ENCODE measurements around the gene PRKACB. TPM values are rescaled to one million over a fixed set of nuclear protein-coding genes. Genes with fewer than 3 reads are reported as not detected.
A peak's percentile ranks its signal among the peaks of the same experiment; 100 is the strongest.
"Not testable (repeated sequence)": the region's sequence is repeated elsewhere in the genome, so short reads cannot be mapped to it uniquely, and the experiment has no call there.

PRKACB gene
- 12.5 and 17.0 TPM in 2 replicates for total RNA-seq (2012; rRNA removed)

- Histone ChIP-seq H3K36me3 (ENCODE audit: insufficient read depth, low read length) (no peaks in the 10 kb centered on the region), H3K4me3 (ENCODE audit: low read length) (no peak within 1 kb of the TSS), H3K9me3 (replicated peaks; ENCODE audit: low read length) (no peaks in the 10 kb centered on the region), H3K4me1 (ENCODE audit: control insufficient read depth, insufficient read depth, low read length) (peaks cover 34% of the 10 kb centered on the region), H3K4me2 (ENCODE audit: low read length) (peak within 1 kb of the TSS; percentile 23), H3K9ac (ENCODE audit: low read depth, low read length) (no peak within 1 kb of the TSS), H3K27me3 (ENCODE audit: control insufficient read depth, insufficient read depth, low read length) (no peaks in the 10 kb centered on the region)
These were observed at the start of gene PRKACB for GRCh38 chr1:84143796-84144565. Gene PRKACB, plus strand, starts transcription at chr1:84144271. Its CDS starts 91 bp downstream, at chr1:84144362.

GRCh38 chr1:84095308-84095707, 48.8 kb upstream of the PRKACB start:
- no peak overlapping the region for H3K9ac ChIP-seq (ENCODE audit: low read depth, low read length)
- H3K27me3 ChIP-seq (ENCODE audit: control insufficient read depth, insufficient read depth, low read length): no peaks in the 10 kb centered on the region
- peaks cover 11% of the 10 kb centered on the region for H3K4me1 ChIP-seq (ENCODE audit: control insufficient read depth, insufficient read depth, low read length)
- H3K36me3 ChIP-seq (ENCODE audit: insufficient read depth, low read length): no peaks in the 10 kb centered on the region
- H3K4me3 ChIP-seq (ENCODE audit: low read length): no peak overlapping the region
- H3K9me3 ChIP-seq (replicated peaks; ENCODE audit: low read length): no peaks in the 10 kb centered on the region
- no peak overlapping the region for H3K4me2 ChIP-seq (ENCODE audit: low read length)

- H3K9me3 ChIP-seq (replicated peaks; ENCODE audit: low read length): no peaks in the 10 kb centered on the region
- no peak overlapping the region for H3K4me2 ChIP-seq (ENCODE audit: low read length)
- peaks cover 7% of the 10 kb centered on the region for H3K4me1 ChIP-seq (ENCODE audit: control insufficient read depth, insufficient read depth, low read length)
These were observed 47.9 kb upstream of the PRKACB start for GRCh38 chr1:84096176-84096575.

GRCh38 chr1:84101204-84101603, 42.9 kb upstream of the PRKACB start:
- no peak overlapping the region for H3K4me3 ChIP-seq (ENCODE audit: low read length)
- peaks cover 14% of the 10 kb centered on the region for H3K4me1 ChIP-seq (ENCODE audit: control insufficient read depth, insufficient read depth, low read length)
- no peaks in the 10 kb centered on the region for H3K27me3 ChIP-seq (ENCODE audit: control insufficient read depth, insufficient read depth, low read length)
- no peak overlapping the region for H3K4me2 ChIP-seq (ENCODE audit: low read length)
- no peak overlapping the region for H3K9ac ChIP-seq (ENCODE audit: low read depth, low read length)
- no peaks in the 10 kb centered on the region for H3K9me3 ChIP-seq (replicated peaks; ENCODE audit: low read length)
- H3K36me3 ChIP-seq (ENCODE audit: insufficient read depth, low read length): no peaks in the 10 kb centered on the region

More at GRCh38 chr1:84096176-84096575, 47.9 kb upstream of the PRKACB start:
- Histone ChIP-seq H3K27me3 (ENCODE audit: control insufficient read depth, insufficient read depth, low read length) (no peaks in the 10 kb centered on the region), H3K9ac (ENCODE audit: low read depth, low read length) (no peak overlapping the region), H3K36me3 (ENCODE audit: insufficient read depth, low read length) (no peaks in the 10 kb centered on the region), H3K4me3 (ENCODE audit: low read length) (no peak overlapping the region)

- peaks cover 22% of the 10 kb centered on the region for H3K4me1 ChIP-seq (ENCODE audit: control insufficient read depth, insufficient read depth, low read length)
- no peaks in the 10 kb centered on the region for H3K27me3 ChIP-seq (ENCODE audit: control insufficient read depth, insufficient read depth, low read length)
- no peak overlapping the region for H3K4me3 ChIP-seq (ENCODE audit: low read length)
- H3K4me2 ChIP-seq (ENCODE audit: low read length): peak overlapping the region; percentile 27
- peaks cover 4% of the 10 kb centered on the region for H3K9me3 ChIP-seq (replicated peaks; ENCODE audit: low read length)
- no peaks in the 10 kb centered on the region for H3K36me3 ChIP-seq (ENCODE audit: insufficient read depth, low read length)
- no peak overlapping the region for H3K9ac ChIP-seq (ENCODE audit: low read depth, low read length)
These were observed 40.7 kb upstream of the PRKACB start for GRCh38 chr1:84103197-84103992.

- H3K4me3 ChIP-seq (ENCODE audit: low read length); H3K4me2 ChIP-seq (ENCODE audit: low read length); H3K9ac ChIP-seq (ENCODE audit: low read depth, low read length); H3K27me3 ChIP-seq (ENCODE audit: control insufficient read depth, insufficient read depth, low read length); H3K9me3 ChIP-seq (replicated peaks; ENCODE audit: low read length); H3K36me3 ChIP-seq (ENCODE audit: insufficient read depth, low read length): not testable (repeated sequence)
- peaks cover 22% of the 10 kb centered on the region for H3K4me1 ChIP-seq (ENCODE audit: control insufficient read depth, insufficient read depth, low read length)
These were observed 36.5 kb upstream of the PRKACB start for GRCh38 chr1:84107538-84107937.

- H3K27me3 ChIP-seq (ENCODE audit: control insufficient read depth, insufficient read depth, low read length): no peaks in the 10 kb centered on the region
- no peak overlapping the region for H3K9ac ChIP-seq (ENCODE audit: low read depth, low read length)
- H3K9me3 ChIP-seq (replicated peaks; ENCODE audit: low read length): peaks cover 4% of the 10 kb centered on the region
- H3K36me3 ChIP-seq (ENCODE audit: insufficient read depth, low read length): no peaks in the 10 kb centered on the region
- H3K4me1 ChIP-seq (ENCODE audit: control insufficient read depth, insufficient read depth, low read length): peaks cover 18% of the 10 kb centered on the region
- H3K4me2 ChIP-seq (ENCODE audit: low read length): no peak overlapping the region
- H3K4me3 ChIP-seq (ENCODE audit: low read length): no peak overlapping the region
These were observed 36.1 kb upstream of the PRKACB start for GRCh38 chr1:84107955-84108354.

GRCh38 chr1:84108900-84109578, 35.0 kb upstream of the PRKACB start:
- Histone ChIP-seq H3K36me3 (ENCODE audit: insufficient read depth, low read length) (no peaks in the 10 kb centered on the region), H3K27me3 (ENCODE audit: control insufficient read depth, insufficient read depth, low read length) (no peaks in the 10 kb centered on the region), H3K4me3 (ENCODE audit: low read length) (no peak overlapping the region), H3K9ac (ENCODE audit: low read depth, low read length) (no peak overlapping the region), H3K4me2 (ENCODE audit: low read length) (no peak overlapping the region), H3K9me3 (replicated peaks; ENCODE audit: low read length) (peaks cover 4% of the 10 kb centered on the region), H3K4me1 (ENCODE audit: control insufficient read depth, insufficient read depth, low read length) (peaks cover 8% of the 10 kb centered on the region)

- H3K4me3 ChIP-seq (ENCODE audit: low read length): no peak overlapping the region
- H3K36me3 ChIP-seq (ENCODE audit: insufficient read depth, low read length): no peaks in the 10 kb centered on the region
- peaks cover 8% of the 10 kb centered on the region for H3K4me1 ChIP-seq (ENCODE audit: control insufficient read depth, insufficient read depth, low read length)
- peaks cover 4% of the 10 kb centered on the region for H3K9me3 ChIP-seq (replicated peaks; ENCODE audit: low read length)
- no peaks in the 10 kb centered on the region for H3K27me3 ChIP-seq (ENCODE audit: control insufficient read depth, insufficient read depth, low read length)
- H3K9ac ChIP-seq (ENCODE audit: low read depth, low read length): no peak overlapping the region
- no peak overlapping the region for H3K4me2 ChIP-seq (ENCODE audit: low read length)
These were observed 33.4 kb upstream of the PRKACB start for GRCh38 chr1:84110629-84111028.

- Histone ChIP-seq H3K27me3 (ENCODE audit: control insufficient read depth, insufficient read depth, low read length) (no peaks in the 10 kb centered on the region), H3K4me1 (ENCODE audit: control insufficient read depth, insufficient read depth, low read length) (no peaks in the 10 kb centered on the region), H3K36me3 (ENCODE audit: insufficient read depth, low read length) (no peaks in the 10 kb centered on the region), H3K4me3 (ENCODE audit: low read length) (no peak overlapping the region), H3K4me2 (ENCODE audit: low read length) (no peak overlapping the region), H3K9me3 (replicated peaks; ENCODE audit: low read length) (no peaks in the 10 kb centered on the region), H3K9ac (ENCODE audit: low read depth, low read length) (no peak overlapping the region)
These were observed 27.5 kb upstream of the PRKACB start for GRCh38 chr1:84116558-84116957.

GRCh38 chr1:84117868-84118267, 26.2 kb upstream of the PRKACB start:
- H3K9ac ChIP-seq (ENCODE audit: low read depth, low read length): no peak overlapping the region
- no peak overlapping the region for H3K4me2 ChIP-seq (ENCODE audit: low read length)
- no peak overlapping the region for H3K4me3 ChIP-seq (ENCODE audit: low read length)
- H3K9me3 ChIP-seq (replicated peaks; ENCODE audit: low read length): no peaks in the 10 kb centered on the region
- no peaks in the 10 kb centered on the region for H3K36me3 ChIP-seq (ENCODE audit: insufficient read depth, low read length)
- H3K27me3 ChIP-seq (ENCODE audit: control insufficient read depth, insufficient read depth, low read length): no peaks in the 10 kb centered on the region
- no peaks in the 10 kb centered on the region for H3K4me1 ChIP-seq (ENCODE audit: control insufficient read depth, insufficient read depth, low read length)
